Coronary artery (tissue), 2 donors: ENCODE measurements around the gene HOXB8.
A peak's percentile ranks its signal among the peaks of the same experiment; 100 is the strongest.

Source experiments
- DNase-seq: peaks from one replicate; pipeline ENCODE4 v3.0.0-alpha.2; 2017; ENCODE audit warnings: low spot score
- H3K27ac ChIP-seq, 2 donors: fragments of 200-600 bp; sonication (generic); one replicate each; pipeline ENCODE4 v1.5.1; 2016 to 2019
- H3K4me3 ChIP-seq: fragments of 200-600 bp; sonication (generic); 2 replicates; pipeline ENCODE4 v1.5.1; 2016; ENCODE audit warnings: mild to moderate bottlenecking, moderate library complexity
- TF ChIP-seq, protein P1 (sequence below): fragments of 200-600 bp; sonication (generic); IDR thresholded peaks from one replicate; pipeline ENCODE4 v1.5.1; 2019; ENCODE audit warnings: antibody characterized with exemption

The HOXB8 gene

DNA sequence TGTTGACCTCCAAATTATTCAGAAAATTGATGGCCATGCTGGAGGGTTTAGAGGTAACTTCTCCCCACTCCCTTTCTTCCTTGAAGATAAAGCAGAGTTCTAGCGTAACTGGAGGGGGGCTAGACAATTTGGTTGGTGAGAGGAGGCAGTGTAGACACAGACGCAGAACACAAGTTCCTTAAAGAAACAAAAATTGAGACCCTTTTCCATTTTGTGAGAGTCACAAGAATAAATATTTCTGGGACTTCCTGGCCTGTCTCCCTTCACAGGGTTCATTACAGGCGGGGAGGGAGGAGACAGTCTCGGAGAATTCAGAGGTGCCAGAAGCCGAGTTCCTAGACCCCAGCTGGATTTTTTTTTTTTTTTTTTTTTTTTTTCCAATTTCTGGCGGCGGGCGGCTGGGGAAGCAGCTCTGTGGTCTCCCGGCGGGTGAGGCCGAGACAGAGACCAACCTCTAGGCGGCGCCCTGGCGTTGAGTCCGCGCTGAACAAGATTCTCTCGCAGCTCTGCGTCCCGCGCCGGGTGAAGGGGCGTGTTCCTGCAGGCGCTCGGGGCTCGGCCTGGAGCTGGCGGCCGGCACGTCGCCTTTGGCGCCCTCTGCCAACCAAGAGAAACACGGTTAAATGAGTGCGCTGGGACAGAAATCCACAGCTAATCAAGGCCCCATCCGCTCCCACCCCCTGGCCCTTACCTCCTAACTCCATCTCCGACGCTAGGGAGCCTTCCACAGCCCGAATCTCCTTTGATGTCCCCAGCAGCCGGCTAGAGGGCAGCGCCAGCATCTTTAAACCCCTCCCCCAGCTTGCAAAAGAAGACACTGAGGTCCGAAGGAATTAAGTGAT is 21.3 kb upstream of the HOXB8 start:
- Histone ChIP-seq H3K4me3 (no peak overlapping the region), H3K27ac (no peak overlapping the region)
- TF ChIP-seq, protein P1, sequence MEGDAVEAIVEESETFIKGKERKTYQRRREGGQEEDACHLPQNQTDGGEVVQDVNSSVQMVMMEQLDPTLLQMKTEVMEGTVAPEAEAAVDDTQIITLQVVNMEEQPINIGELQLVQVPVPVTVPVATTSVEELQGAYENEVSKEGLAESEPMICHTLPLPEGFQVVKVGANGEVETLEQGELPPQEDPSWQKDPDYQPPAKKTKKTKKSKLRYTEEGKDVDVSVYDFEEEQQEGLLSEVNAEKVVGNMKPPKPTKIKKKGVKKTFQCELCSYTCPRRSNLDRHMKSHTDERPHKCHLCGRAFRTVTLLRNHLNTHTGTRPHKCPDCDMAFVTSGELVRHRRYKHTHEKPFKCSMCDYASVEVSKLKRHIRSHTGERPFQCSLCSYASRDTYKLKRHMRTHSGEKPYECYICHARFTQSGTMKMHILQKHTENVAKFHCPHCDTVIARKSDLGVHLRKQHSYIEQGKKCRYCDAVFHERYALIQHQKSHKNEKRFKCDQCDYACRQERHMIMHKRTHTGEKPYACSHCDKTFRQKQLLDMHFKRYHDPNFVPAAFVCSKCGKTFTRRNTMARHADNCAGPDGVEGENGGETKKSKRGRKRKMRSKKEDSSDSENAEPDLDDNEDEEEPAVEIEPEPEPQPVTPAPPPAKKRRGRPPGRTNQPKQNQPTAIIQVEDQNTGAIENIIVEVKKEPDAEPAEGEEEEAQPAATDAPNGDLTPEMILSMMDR: peak; percentile 19
- DNase-seq: no peak

GRCh38 chr17:48634493-48635208 is 19.6 kb upstream of the HOXB8 start:
- TF ChIP-seq, protein P1: no peak
- H3K4me3 ChIP-seq: no peak overlapping the region
- no peak overlapping the region for H3K27ac ChIP-seq
- DNase-seq: no peak

DNA sequence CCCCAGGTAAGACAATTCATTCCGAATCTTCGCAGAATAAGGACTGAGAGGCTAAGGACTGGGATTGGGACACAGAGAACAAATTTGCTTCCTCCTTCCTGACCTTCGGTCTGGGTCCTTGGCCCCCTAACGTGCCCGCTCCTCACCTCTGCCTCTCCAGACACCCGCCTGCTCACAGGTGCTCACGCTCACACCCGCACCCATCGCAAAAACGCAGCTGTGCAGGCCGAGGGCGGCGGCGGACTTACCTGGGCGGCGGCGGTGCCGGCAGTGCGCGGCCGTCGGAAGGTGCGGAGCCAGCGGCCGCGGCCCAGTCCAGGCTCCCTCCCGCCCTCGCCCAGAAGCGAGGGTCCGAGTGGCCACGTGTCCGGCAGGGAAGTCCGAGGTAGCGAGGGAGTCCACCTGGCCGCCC is 18.2 kb upstream of the HOXB8 start:
- Histone ChIP-seq H3K27ac (no peak overlapping the region), H3K4me3 (no peak overlapping the region)
- TF ChIP-seq, protein P1: no peak
- no peak for DNase-seq

DNA sequence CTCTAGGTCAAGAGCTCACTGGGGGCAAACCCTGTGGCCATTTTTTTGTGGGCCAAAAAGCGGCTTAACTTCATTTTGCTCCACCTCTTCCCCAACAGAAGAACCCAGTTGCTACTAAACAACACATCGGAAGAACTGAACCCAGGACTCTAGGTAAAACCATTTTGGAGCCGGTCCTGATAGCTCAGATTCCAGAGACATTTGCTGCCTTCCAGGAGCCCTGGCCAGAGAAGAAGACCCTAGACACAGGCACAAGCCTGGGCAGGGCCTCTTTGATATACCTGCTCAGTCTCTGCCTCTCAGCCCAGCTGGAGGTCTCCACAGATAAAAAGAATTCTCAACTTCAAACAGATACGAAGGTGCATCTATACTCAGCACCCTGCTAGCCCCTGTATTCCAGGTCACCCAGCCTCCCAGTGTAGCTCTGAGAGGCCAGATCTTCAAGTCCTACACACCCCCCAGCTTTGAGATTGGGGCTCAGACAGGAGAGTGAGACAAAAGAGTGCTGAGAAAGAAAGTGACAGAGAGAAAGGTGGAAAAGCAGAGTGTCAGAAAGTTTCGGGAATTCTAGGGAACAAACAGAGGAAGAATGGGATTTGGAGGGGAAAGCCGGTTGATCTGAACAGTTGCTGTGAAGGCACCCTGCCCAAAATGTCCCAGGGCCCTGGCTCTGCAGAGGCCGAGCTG is 17.6 kb upstream of the HOXB8 start:
- TF ChIP-seq, protein P1: no peak
- DNase-seq: no peak
- H3K27ac ChIP-seq: no peak overlapping the region

DNA sequence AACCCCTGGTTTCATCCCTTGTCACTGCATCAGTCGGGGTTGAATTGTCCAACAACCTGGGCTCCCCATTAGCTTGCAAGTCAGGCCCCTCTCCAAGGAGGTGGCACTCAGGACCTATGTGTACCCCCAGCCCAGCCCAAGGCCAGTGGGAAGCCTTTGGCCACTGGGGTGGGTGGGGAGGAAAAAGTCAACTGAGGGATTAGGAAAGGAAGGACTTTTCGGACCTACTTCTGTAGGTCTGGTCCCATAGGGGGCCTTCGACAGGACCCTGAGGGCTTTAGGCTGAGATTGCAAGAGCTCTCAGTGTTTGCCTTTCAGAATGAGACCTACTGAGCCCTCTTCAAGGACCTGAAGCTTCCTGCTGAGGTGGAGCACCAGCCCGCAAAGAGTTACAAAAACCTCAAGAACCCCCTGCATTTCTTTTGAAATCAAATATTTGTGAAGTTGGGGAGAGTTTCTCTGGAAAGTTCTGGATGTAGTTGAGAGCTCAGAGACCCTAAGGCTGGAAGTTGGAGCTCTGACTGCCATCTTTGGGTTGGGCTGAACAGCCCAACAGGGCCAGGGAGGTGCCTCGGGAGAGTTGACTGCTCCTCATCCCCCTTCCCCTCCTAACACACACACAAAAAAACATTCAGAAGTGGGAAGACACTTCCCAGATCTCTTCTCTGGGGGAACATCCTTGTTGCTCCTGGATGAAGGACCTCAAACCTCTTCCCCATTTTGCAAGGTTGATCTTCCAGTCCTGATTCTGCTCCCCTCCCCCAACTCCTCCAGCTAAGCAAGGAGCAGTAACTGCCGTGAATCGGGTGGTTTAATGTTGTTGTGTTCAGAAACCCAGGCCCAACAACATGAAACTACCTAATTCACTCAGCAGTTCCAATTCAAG is 16.8 kb upstream of the HOXB8 start:
- no peak overlapping the region for H3K4me3 ChIP-seq
- TF ChIP-seq, protein P1: no peak
- no peak overlapping the region for H3K27ac ChIP-seq

More for the DNA sequence above, 17.6 kb upstream of the HOXB8 start:
- no peak overlapping the region for H3K4me3 ChIP-seq

DNA sequence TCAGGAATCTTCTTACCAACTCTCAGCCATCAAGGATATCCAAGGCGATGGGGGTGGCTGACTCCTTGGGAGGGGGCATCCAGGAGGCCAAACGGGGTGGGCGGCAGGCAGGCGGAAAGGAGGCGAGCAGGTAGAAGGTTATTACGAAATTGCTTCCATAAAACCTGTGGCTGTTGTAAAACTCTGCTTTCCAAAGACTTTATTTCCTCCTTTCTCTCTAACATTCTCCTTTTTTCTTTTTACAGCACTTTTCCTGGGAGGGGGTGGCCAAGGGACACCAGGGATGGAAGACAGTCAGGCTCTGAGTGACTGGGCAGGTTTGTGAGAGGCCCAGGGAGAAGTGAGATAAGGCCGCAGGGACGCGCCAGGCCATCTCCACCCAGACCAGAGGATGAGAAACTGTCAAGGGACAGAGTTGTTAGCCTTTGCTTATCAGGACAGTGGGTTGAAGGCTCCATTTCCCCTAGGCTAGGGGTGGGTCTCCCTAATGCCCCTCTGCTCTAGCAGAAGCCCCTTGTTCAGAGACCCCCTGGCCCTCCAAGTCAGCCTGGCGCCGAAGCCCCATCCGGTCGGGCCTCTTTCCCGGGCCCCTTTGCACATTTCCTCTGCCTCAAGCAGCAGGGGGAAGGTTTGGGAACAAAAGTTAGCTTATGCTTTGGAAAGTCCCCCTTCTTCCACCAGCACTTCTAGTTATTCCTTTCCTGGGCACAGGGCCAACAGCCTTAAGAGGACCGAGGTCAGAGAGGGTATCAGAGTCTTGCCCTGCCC is 16.0 kb upstream of the HOXB8 start:
- Histone ChIP-seq H3K27ac (no peak overlapping the region), H3K4me3 (no peak overlapping the region)
- no peak for DNase-seq
- TF ChIP-seq, protein P1: no peak

More for the DNA sequence above, 16.8 kb upstream of the HOXB8 start:
- no peak for DNase-seq
